Common myeloid progenitor, CD34-positive (primary cell): Measurements from ENCODE around the gene TP53.

Experiments used
- CTCF ChIA-PET: fragments of 350-600 bp; sonication (Branson Sonifier 250); formaldehyde crosslinking; loops from one replicate; lab custom pipeline; 2021; ENCODE audit warnings: antibody characterized with exemption; lab: Charles Lee
- POLR2A ChIA-PET: fragments of 350-600 bp; sonication (Branson Sonifier 250); formaldehyde crosslinking; loops from one replicate; lab custom pipeline; 2021; ENCODE audit warnings: antibody characterized with exemption; lab: Charles Lee
- DNase-seq, 3 donors: peaks; one replicate each; pipeline versions ENCODE4 v3.0.0 to v3.0.0-alpha.2; 2013
- H3K27ac ChIP-seq, 2 experiments: 1 replicate in 1 of 2; 2 replicates in 1 of 2; pipeline ENCODE4 v1.7.0; 2013; ENCODE audit warnings: inconsistent platforms in 2 of 2, low read length in 2 of 2, mild to moderate bottlenecking in 2 of 2, low read depth in 1 of 2, moderate library complexity in 1 of 2; ENCODE audit not compliant: severe bottlenecking in 2 of 2, insufficient read depth in 1 of 2, poor library complexity in 1 of 2
- H3K27me3 ChIP-seq, 5 experiments: replicated peaks in 2 of 5; 1 replicate in 3 of 5; 2 replicates in 2 of 5; pipeline versions ENCODE4 v1.6.1 to v1.7.0; 2013; ENCODE audit warnings: low read length in 4 of 5, mild to moderate bottlenecking in 2 of 5, moderate library complexity in 2 of 5, inconsistent platforms in 1 of 5; ENCODE audit not compliant: insufficient read depth in 5 of 5, control insufficient read depth in 4 of 5
- H3K36me3 ChIP-seq, 4 experiments: 1 replicate in 2 of 4; 2 replicates in 2 of 4; pipeline versions ENCODE4 v1.6.1 to v1.7.0; 2013; ENCODE audit warnings: low read length in 3 of 4, control low read depth in 1 of 4, mild to moderate bottlenecking in 1 of 4; ENCODE audit not compliant: control insufficient read depth in 4 of 4, insufficient read depth in 4 of 4
- H3K4me1 ChIP-seq, 4 experiments: 1 replicate in 3 of 4; 2 replicates in 1 of 4; pipeline versions ENCODE4 v1.6.1 to v1.7.1; 2013; ENCODE audit warnings: low read length in 3 of 4, mild to moderate bottlenecking in 3 of 4, control low read depth in 1 of 4, inconsistent platforms in 1 of 4, moderate library complexity in 1 of 4; ENCODE audit not compliant: control insufficient read depth in 4 of 4, insufficient read depth in 4 of 4; ENCODE audit errors: control extremely low read depth in 1 of 4
- H3K4me3 ChIP-seq, 7 experiments: 1 replicate in 4 of 7; 2 replicates in 3 of 7; pipeline versions ENCODE4 v1.5.1 to v1.7.0; 2013; ENCODE audit warnings: mild to moderate bottlenecking in 7 of 7, low read length in 6 of 7, moderate library complexity in 6 of 7, inconsistent platforms in 2 of 7, low read depth in 2 of 7, control low read depth in 1 of 7; ENCODE audit not compliant: insufficient read depth in 4 of 7, control insufficient read depth in 1 of 7; ENCODE audit errors: extremely low read depth in 1 of 7
- H3K9me3 ChIP-seq, 5 experiments: 1 replicate in 4 of 5; 2 replicates in 1 of 5; pipeline versions ENCODE4 v1.6.1 to v1.7.1; 2013; ENCODE audit warnings: low read length in 4 of 5, mild to moderate bottlenecking in 2 of 5, inconsistent platforms in 1 of 5, low read depth in 1 of 5, moderate library complexity in 1 of 5; ENCODE audit not compliant: control insufficient read depth in 4 of 5, insufficient read depth in 2 of 5; ENCODE audit errors: control extremely low read depth in 1 of 5
- WGBS: methylation state at CpG from one replicate; pipeline ENCODE4 v1.1.5; 2013; ENCODE audit not compliant: insufficient coverage; 5-methylcytosine and 5-hydroxymethylcytosine counted together

TP53 gene

GRCh38 chr17:7713782-7714181 lies 26.5 kb upstream of the TP53 start:
- ChIA-PET CTCF (interaction anchor here (1.0 to 5.9 kb wide), 4 partner anchors 8 to 26 kb away, joined by 3 to 38 read pairs (median 5); partner anchors contain the start of genes EFNB3, TP53 and WRAP53), POLR2A (no interaction called here)
- Histone ChIP-seq H3K27me3 (peaks cover 0 to 20% (median 4%) of the 10 kb centered on the region in 5 experiments), H3K27ac (no peak overlapping the region), H3K9me3 (no peaks in the 10 kb centered on the region), H3K4me1 (peaks cover 0 to 54% (median 30%) of the 10 kb centered on the region in 4 experiments), H3K4me3 (peak overlapping the region in 2 of 7 experiments; percentile 14 to 24), H3K36me3 (no peaks in the 10 kb centered on the region)
- WGBS: 0% methylated on average over 4 of the region's 9 CpGs
- peak; percentile 30 to 76 (median 76) for DNase-seq

- Histone ChIP-seq H3K27me3 (peaks cover 0 to 23% (median 2%) of the 10 kb centered on the region in 5 experiments), H3K9me3 (no peaks in the 10 kb centered on the region), H3K4me3 (no peak overlapping the region), H3K36me3 (no peaks in the 10 kb centered on the region), H3K27ac (no peak overlapping the region), H3K4me1 (peaks cover 0 to 38% (median 19%) of the 10 kb centered on the region in 4 experiments)
- DNase-seq: peak in 2 of 3 donors; percentile 27 to 33
- ChIA-PET POLR2A (no interaction called here), CTCF (interaction anchor here (2.1 to 5.9 kb wide), 2 partner anchors 9 to 25 kb away, joined by 5 to 38 read pairs; partner anchors contain the start of genes TP53 and WRAP53)
- WGBS: 73% methylated on average over 8 of the region's 19 CpGs
These were observed 25.0 kb upstream of the TP53 start for GRCh38 chr17:7712111-7712771.

GRCh38 chr17:7711051-7711755 lies 23.9 kb upstream of the TP53 start:
- CTCF ChIA-PET: interaction anchor here (0.7 to 2.1 kb wide), 7 partner anchors 8 to 142 kb away, joined by 3 to 5 read pairs (median 4); partner anchors contain the start of genes TP53 and WRAP53

GRCh38 chr17:7710301-7710700 lies 23.0 kb upstream of the TP53 start:
- Histone ChIP-seq H3K27ac (no peak overlapping the region), H3K36me3 (no peaks in the 10 kb centered on the region), H3K4me3 (no peak overlapping the region), H3K4me1 (peaks cover 0 to 28% (median 18%) of the 10 kb centered on the region in 4 experiments), H3K27me3 (peaks cover 0 to 36% (median 14%) of the 10 kb centered on the region in 5 experiments), H3K9me3 (no peaks in the 10 kb centered on the region)
- CTCF ChIA-PET: interaction anchor here (1.0 to 1.3 kb wide), 4 partner anchors 18 to 43 kb away, joined by 3 to 4 read pairs (median 4); partner anchors contain the start of genes TP53 and WRAP53
- POLR2A ChIA-PET: interaction anchor here (0.7 kb wide), 1 partner anchor 13 kb away, joined by 3 read pairs; no protein-coding TSS in a partner anchor
- no peak for DNase-seq
- 91% methylated on average over 7 of the region's 7 CpGs for WGBS

More at GRCh38 chr17:7711051-7711755, 23.9 kb upstream of the TP53 start:
- Histone ChIP-seq H3K9me3 (no peaks in the 10 kb centered on the region), H3K27ac (no peak overlapping the region), H3K4me1 (peaks cover 0 to 28% (median 12%) of the 10 kb centered on the region in 4 experiments), H3K27me3 (peaks cover 0 to 29% (median 6%) of the 10 kb centered on the region in 5 experiments), H3K36me3 (no peaks in the 10 kb centered on the region), H3K4me3 (no peak overlapping the region)
- POLR2A ChIA-PET: interaction anchor here (0.7 kb wide), 1 partner anchor 12 kb away, joined by 3 read pairs; no protein-coding TSS in a partner anchor
- WGBS: 96% methylated on average over 3 of the region's 7 CpGs
- peak in 2 of 3 donors; percentile 43 to 44 for DNase-seq

GRCh38 chr17:7709031-7709430 lies 21.7 kb upstream of the TP53 start:
- H3K27ac ChIP-seq: no peak overlapping the region
- POLR2A ChIA-PET: no interaction called here

GRCh38 chr17:7707858-7708750 lies 20.8 kb upstream of the TP53 start:
- Histone ChIP-seq H3K27ac (no peak overlapping the region), H3K9me3 (no peaks in the 10 kb centered on the region), H3K36me3 (peaks cover 0 to under 1% (median under 1%) of the 10 kb centered on the region in 4 experiments), H3K4me3 (no peak overlapping the region), H3K4me1 (peaks cover 0 to 25% (median 20%) of the 10 kb centered on the region in 4 experiments), H3K27me3 (peaks cover 0 to 58% (median 27%) of the 10 kb centered on the region in 5 experiments)
- DNase-seq: no peak
- CTCF ChIA-PET: interaction anchor here (1.4 kb wide), 1 partner anchor 9 kb away, joined by 6 read pairs; the partner anchor contains the start of gene DNAH2
- POLR2A ChIA-PET: interaction anchor here (0.6 kb wide), 1 partner anchor 514 kb away, joined by 4 read pairs; no protein-coding TSS in a partner anchor
- WGBS: 92% methylated on average over 19 of the region's 22 CpGs

More at GRCh38 chr17:7709031-7709430, 21.7 kb upstream of the TP53 start:
- Histone ChIP-seq H3K4me3 (no peak overlapping the region), H3K27me3 (peaks cover 0 to 48% (median 23%) of the 10 kb centered on the region in 5 experiments), H3K36me3 (no peaks in the 10 kb centered on the region), H3K9me3 (no peaks in the 10 kb centered on the region), H3K4me1 (peaks cover 0 to 29% (median 27%) of the 10 kb centered on the region in 4 experiments)
- no CpG with 5 or more reads among the region's 11 CpGs for WGBS
- no peak for DNase-seq
- CTCF ChIA-PET: no interaction called here
